Heart right ventricle (tissue), 16 donors: Measurements from ENCODE around the gene DPF1. TPM values are rescaled to one million over a fixed set of nuclear protein-coding genes. Genes with fewer than 3 reads are reported as not detected.

ENCODE experiments used
- ATAC-seq, 8 donors: fragments of 200-7000 bp; cut with Tn5 transposase; one replicate each; pipeline ENCODE4 v1.9.1; 2020; ENCODE audit warnings: mild to moderate bottlenecking in 8 of 8, moderate library complexity in 8 of 8, moderate number of reproducible peaks in 1 of 8
- DNase-seq, 2 donors: peaks; one replicate each; pipeline ENCODE4 v3.0.0-alpha.2; 2020
- H3K27ac ChIP-seq, 10 donors: fragments of 200-600 bp; sonication (generic) in 2 of 10; one replicate each; pipeline versions ENCODE4 v1.5.0 to v1.8.0; 2020 to 2022; ENCODE audit warnings: mild to moderate bottlenecking in 3 of 10
- H3K27me3 ChIP-seq, 7 donors: fragments of 200-600 bp; one replicate each; pipeline ENCODE4 v1.8.0; 2021 to 2022; ENCODE audit warnings: mild to moderate bottlenecking in 2 of 7
- H3K36me3 ChIP-seq, 9 donors: fragments of 200-600 bp; sonication (generic) in 1 of 9; one replicate each; pipeline versions ENCODE4 v1.5.0 to v1.8.0; 2020 to 2022; ENCODE audit warnings: mild to moderate bottlenecking in 2 of 9
- H3K4me1 ChIP-seq, 9 donors: fragments of 200-600 bp; sonication (generic) in 1 of 9; one replicate each; pipeline versions ENCODE4 v1.5.0 to v1.8.0; 2020 to 2022; ENCODE audit warnings: mild to moderate bottlenecking in 4 of 9
- H3K4me3 ChIP-seq, 10 donors: fragments of 200-600 bp; sonication (generic) in 2 of 10; one replicate each; pipeline versions ENCODE4 v1.5.0 to v1.8.0; 2020 to 2022; ENCODE audit warnings: mild to moderate bottlenecking in 7 of 10, moderate library complexity in 2 of 10
- H3K9me3 ChIP-seq, 11 donors: fragments of 200-600 bp in 10 of 11; sonication (generic) in 2 of 11; one replicate each; pipeline versions ENCODE4 v1.5.0 to v1.8.0; 2013 to 2022; ENCODE audit warnings: mild to moderate bottlenecking in 2 of 11, control low read depth in 1 of 11, moderate library complexity in 1 of 11
- CTCF ChIP-seq, 9 donors: fragments of 200-600 bp; sonication (generic) in 2 of 9; IDR thresholded peaks; one replicate each; pipeline versions ENCODE4 v1.5.0 to v1.8.0; 2021 to 2022; ENCODE audit warnings: antibody characterized with exemption in 9 of 9, mild to moderate bottlenecking in 5 of 9, moderate library complexity in 1 of 9
- WGBS, 2 donors: extraction: QIAGEN DNeasy Blood & Tissue Kit; methylation state at CpG; one replicate each; pipeline ENCODE4 v1.1.7; 2013; ENCODE audit warnings: inconsistent platforms in 1 of 2; 5-methylcytosine and 5-hydroxymethylcytosine counted together
- intact Hi-C, 10 donors: fragments of 100-400 bp; cut with DNase I; formaldehyde crosslinking; loops; one replicate each; pipeline versions ENCODE4 v1.11.1 to v1.14.2; 2022
- polyA plus RNA-seq, 2 donors: library from polyadenylated mRNA; stranded (reverse); fragments of 200-250 nt; gene quantifications; one replicate each; pipeline ENCODE4 v1.2.3, GENCODE V29; 2013
- total RNA-seq, 10 donors: library from RNA; stranded (reverse); fragmentation: NEBNext Ultra II Directional in 3 of 10; extraction: Animal tissue kit (Norgen Biotek cat#: 25700) in 3 of 10; gene quantifications; one replicate each; pipeline versions ENCODE4 v1.2.1 to v1.2.4, GENCODE V29; 2021 to 2023
- donor health status: Arrhythmogenic right ventricular cardiomyopathy.
- donor health status: ischemic (EF 13 %, LVEDD 7.1; RV severe dilation, severe dysfunction).
- donor health status: healthy with polysubstance abuse.
- donor health status: DM: no; HTN: yes; CAD: no.
- donor health status: DM: no; HTN: no; CAD: no.
- donor health status: ischemic (EF 25% LVEDD 6.9; RV normal size, moderate dysfunction).
- donor health status: ischemic (EF 25% LVEDD 5.7; RV mildly dilated, moderate dysfunction).
- donor health status: healthy.
- donor health status: DM: yes; HTN: yes; CAD: no.
- donor health status: Ischemic cardiomyopathy.
- donor health status: ischemic (EF 35%, LVEDD 5.7; RV mildly dilated, moderate dysfunction).
- donor health status: nonischemic (EF 11% LVEDD 7.7; RV severe dilation, severe dysfunction).
- donor health status: DM: yes; HTN: yes; CAD: no.
- donor health status: PGD.
- donor health status: ischemic (EF 29% LVEDD 5.4; RV normal size, mild dysfunction).
- donor health status: nonischemic (EF 23%, LVEDD 6.1; RV moderate dilation, normal function).

Gene DPF1
- total and polyA plus RNA-seq, 12 donors: 0.09 to 0.72 (median 0.29) TPM; not detected in 5

- Histone ChIP-seq H3K4me3 (no peak overlapping the region), H3K9me3 (no peaks in the 10 kb centered on the region), H3K4me1 (no peaks in the 10 kb centered on the region), H3K27ac (no peak overlapping the region), H3K36me3 (no peaks in the 10 kb centered on the region), H3K27me3 (peaks cover 0 to 48% (median 26%) of the 10 kb centered on the region in 7 donors)
- intact Hi-C loops: loop anchor here in 1 of 10 donors (10.0 kb wide), 1 partner anchor 72 kb away; no protein-coding TSS in a partner anchor
- WGBS, 2 donors: 68 to 76% methylated on average over 25 to 26 of the region's 26 CpGs
- ATAC-seq (no peak), DNase-seq (no peak)
- no peak for TF ChIP-seq CTCF (IDR thresholded peaks at IDR 0.05)
Measured at GRCh38 chr19:38216785-38217641, 7.0 kb downstream of the DPF1 start.

GRCh38 chr19:38213911-38214625 is 10.0 kb downstream of the DPF1 start:
- ATAC-seq (no peak), DNase-seq (no peak)
- no peak overlapping the region for H3K27ac ChIP-seq
- TF ChIP-seq CTCF (IDR thresholded peaks at IDR 0.05): no peak
- H3K36me3 ChIP-seq: no peaks in the 10 kb centered on the region
- no peaks in the 10 kb centered on the region for H3K9me3 ChIP-seq
- intact Hi-C loops: loop anchor here in 1 of 10 donors (10.0 kb wide), 1 partner anchor 69 kb away; no protein-coding TSS in a partner anchor
- H3K4me1 ChIP-seq: peaks cover under 1 to 25% (median 21%) of the 10 kb centered on the region in 9 donors
- H3K4me3 ChIP-seq: no peak overlapping the region
- peaks cover 7 to 62% (median 31%) of the 10 kb centered on the region in 7 donors for H3K27me3 ChIP-seq
- 77 to 80% methylated on average over 24 of the region's 24 CpGs for WGBS, 2 donors

GRCh38 chr19:38213469-38213868 is 10.6 kb downstream of the DPF1 start:
- Histone ChIP-seq H3K27ac (no peak overlapping the region), H3K27me3 (peaks cover 7 to 68% (median 31%) of the 10 kb centered on the region in 7 donors), H3K9me3 (no peaks in the 10 kb centered on the region), H3K4me3 (no peak overlapping the region), H3K36me3 (peaks cover 0 to under 1% (median 0%) of the 10 kb centered on the region in 9 donors), H3K4me1 (peaks cover 3 to 29% (median 23%) of the 10 kb centered on the region in 9 donors)
- TF ChIP-seq CTCF (IDR thresholded peaks at IDR 0.05): no peak
- WGBS, 2 donors: 91 to 93% methylated on average over 23 of the region's 23 CpGs
- no peak for ATAC-seq
- DNase-seq: no peak
- intact Hi-C loops: loop anchor here in 1 of 10 donors (10.0 kb wide), 1 partner anchor 69 kb away; no protein-coding TSS in a partner anchor

GRCh38 chr19:38211766-38212165 is 12.3 kb downstream of the DPF1 start:
- DNase-seq (no peak), ATAC-seq (no peak)
- WGBS, 2 donors: 46 to 60% methylated on average over 13 to 14 of the region's 15 CpGs
- Histone ChIP-seq H3K27me3 (peaks cover 7 to 71% (median 36%) of the 10 kb centered on the region in 7 donors), H3K36me3 (peaks cover 0 to 9% (median 0%) of the 10 kb centered on the region in 9 donors), H3K4me3 (no peak overlapping the region), H3K4me1 (peaks cover 3 to 30% (median 23%) of the 10 kb centered on the region in 9 donors), H3K27ac (peak overlapping the region in 1 of 10 donors; percentile 50), H3K9me3 (no peaks in the 10 kb centered on the region)
- intact Hi-C loops: loop anchor here in 1 of 10 donors (10.0 kb wide), 1 partner anchor 67 kb away; no protein-coding TSS in a partner anchor
- no peak for TF ChIP-seq CTCF (IDR thresholded peaks at IDR 0.05)
